Eye (tissue), 1 donor: ENCODE results near the gene PPP1CC.
"Not testable (repeated sequence)": the region's sequence is repeated elsewhere in the genome, so short reads cannot be mapped to it uniquely, and the experiment has no call there.

Experiments
- DNase-seq: peaks from one replicate; pipeline ENCODE4 v3.0.0-alpha.2; 2015

The PPP1CC gene

DNA sequence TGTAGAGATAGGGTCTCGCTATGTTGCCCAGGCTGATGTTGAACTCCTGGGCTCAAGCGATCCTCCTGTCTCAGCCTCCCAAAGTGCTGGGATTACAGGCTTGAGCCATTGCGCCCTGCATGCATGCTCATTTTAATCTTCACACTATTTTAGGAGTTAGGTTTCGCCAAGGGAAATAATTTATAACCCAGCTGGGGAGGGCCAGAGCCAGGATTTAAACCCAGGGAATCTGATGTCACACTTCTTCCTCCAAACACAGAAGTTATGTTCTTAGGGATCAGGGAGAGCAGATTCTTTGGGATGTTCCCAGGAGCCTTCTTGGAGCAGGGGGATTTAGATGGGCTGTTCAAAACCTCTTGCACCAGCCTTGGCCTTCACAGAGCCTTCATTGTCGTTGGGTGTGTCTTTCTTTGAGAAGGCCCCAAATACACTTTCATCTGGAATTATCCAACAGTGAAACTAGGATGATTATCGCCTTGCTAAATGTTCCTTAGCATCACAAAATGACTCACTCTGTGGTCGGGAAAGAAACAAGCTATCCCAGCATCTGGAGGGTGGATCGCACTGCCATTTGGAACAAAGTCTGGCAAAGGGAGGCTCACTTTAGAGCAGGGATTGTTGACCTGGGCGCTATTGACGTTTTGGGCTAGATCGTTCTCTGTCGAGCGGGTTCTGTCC lies 8.2 kb upstream of the PPP1CC start:
- DNase-seq = no peak

GRCh38 chr12:110746550-110746949 lies 3.9 kb upstream of the PPP1CC start:
- DNase-seq = no peak

DNA sequence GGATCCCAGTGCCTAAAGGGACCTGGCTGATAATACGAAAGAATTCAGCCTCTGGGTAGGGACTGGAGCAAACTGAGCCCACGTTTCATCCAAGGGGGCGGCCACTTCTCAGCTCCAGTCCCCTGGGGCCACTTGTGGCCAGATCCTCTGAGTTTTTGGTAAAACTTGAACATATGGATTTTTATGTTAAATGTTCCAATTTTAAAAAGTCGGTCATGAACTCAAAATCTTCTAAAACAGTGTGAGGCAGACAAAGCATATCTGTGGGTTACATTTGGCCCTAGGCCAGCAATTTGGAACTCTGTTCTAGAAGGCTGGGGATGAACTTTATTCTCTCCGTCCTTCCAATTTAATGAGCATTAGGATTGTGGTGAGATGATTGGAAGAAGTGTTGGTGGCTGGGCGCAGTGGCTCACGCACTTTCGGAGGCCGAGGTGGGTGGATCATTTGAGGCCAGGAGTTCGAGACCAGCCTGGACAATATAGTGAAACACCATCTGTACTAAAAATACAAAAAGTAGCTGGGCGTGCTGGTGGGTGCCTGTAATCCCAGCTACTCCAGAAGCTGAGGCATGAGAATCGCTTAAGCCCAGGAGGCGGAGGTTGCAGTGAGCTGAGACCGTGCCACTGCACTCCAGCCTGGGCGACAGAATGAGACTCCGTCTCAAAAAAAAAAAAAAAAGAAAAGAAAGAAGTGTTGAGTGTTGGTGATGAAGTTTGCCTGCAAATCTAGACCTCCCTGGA lies 3.0 kb upstream of the PPP1CC start:
- DNase-seq = peak; percentile 45

GRCh38 chr12:110744601-110745264 lies 2.0 kb upstream of the PPP1CC start:
- DNase-seq = peak; percentile 13

DNA sequence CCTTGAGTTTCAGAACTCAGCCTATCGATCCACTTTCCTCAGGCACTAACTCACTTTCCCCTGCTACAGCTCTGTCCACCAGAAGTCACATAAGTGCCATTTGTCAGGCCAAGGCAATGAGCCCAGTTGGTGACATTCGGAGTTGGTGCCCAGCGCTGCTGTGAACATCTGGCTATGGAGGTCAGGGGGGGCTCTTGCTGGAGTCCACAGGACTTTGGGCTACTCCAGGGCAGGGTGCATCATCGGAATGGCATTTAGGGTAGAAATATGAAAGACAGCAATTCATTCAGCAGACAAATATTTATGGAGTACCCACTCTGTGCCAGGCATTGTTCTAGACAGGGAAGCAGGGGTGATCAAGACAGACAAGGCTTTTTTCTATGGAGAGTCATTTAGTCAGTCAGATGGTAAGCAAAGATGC lies 1.5 kb upstream of the PPP1CC start:
- DNase-seq = no peak

DNA sequence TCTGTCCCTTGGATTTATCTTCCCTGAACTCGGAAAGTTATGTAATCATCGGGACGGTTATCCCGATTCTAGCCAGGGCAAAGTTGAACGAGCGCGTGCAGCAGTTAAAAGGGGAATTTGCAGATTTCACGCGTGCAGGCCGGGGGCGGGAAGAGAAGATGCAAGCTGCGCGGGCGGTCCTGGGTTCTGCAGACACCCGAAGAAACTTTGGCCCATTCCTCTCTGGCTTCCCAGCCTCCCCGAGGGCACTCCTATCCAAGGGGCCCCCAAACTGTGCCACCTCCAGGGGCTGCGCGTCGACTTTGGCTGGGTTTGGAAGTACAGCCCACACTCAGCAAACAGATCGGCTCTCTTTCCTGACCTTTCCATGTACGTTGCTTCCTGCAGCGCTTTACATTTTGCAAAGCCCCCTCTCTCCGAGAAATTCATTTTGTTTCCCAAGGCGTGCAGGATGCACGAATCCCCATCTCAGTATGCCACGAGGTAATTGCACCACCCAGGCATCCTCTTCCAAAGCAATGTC lies 941 bp upstream of the PPP1CC start:
- peak; percentile 79 for DNase-seq

- DNase-seq = no peak
These were observed 484 bp downstream of the PPP1CC start for GRCh38 chr12:110742096-110742717.

DNA sequence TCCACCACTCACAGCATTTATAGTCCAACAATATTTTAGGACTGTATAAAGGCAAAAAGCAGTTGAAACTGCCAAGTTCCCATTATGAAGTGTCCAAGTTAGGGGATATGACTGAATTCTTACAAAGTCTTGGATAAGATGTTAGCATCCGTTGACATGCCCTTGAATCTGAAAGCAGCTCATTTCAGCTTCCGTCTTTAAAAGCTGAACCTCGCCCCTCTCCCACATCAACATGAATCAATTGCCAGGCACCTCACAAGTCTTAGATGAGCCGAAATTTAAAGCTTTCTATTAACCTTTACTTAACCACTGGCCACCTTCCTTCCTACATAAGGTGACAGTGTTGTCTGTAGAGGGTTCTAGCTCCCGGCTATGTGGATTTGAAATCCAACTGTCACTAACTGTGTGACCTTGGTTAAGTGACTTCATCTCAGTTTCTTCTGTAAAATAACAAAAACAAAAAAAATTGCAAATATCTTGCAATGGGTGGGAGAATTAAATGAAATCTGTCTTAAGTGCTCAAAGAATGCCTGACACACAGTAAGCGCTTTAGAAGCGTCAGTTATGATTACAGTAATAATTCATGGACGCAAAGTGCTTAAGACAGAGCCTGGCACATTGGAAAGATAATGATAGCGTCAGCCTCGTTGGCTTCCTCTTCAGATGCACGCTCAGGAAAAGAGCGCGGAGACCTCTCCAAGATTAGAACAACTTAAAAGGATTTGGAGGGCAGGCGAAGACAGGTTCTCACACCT lies 1.2 kb downstream of the PPP1CC start:
- peak; percentile 66 for DNase-seq

GRCh38 chr12:110739894-110740293 lies 2.8 kb downstream of the PPP1CC start:
- no peak for DNase-seq

- no peak for DNase-seq
These were observed 3.2 kb downstream of the PPP1CC start for GRCh38 chr12:110739488-110739887.

DNA sequence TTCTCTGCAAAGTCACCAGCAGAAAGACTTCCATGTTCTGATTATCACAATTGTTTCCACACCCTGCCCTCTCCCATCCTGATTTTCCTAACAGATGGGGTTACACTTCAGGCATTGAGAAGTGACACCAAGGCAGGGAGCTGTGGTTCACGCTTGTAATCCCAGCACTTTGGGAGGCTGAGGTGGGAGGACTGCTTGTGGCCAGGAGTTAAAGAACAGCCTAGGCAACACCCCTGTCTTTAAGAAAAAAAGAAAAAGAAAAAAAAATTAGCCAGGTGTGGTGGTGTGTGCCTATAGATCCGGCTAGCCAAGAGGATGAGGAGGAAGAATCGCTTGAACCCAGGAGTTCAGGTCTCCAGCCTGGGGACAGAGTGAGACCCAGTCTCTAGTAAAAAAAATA lies 5.2 kb downstream of the PPP1CC start:
- no peak for DNase-seq

- DNase-seq = not testable (repeated sequence)
These were observed 5.7 kb downstream of the PPP1CC start for GRCh38 chr12:110737016-110737415.

DNA sequence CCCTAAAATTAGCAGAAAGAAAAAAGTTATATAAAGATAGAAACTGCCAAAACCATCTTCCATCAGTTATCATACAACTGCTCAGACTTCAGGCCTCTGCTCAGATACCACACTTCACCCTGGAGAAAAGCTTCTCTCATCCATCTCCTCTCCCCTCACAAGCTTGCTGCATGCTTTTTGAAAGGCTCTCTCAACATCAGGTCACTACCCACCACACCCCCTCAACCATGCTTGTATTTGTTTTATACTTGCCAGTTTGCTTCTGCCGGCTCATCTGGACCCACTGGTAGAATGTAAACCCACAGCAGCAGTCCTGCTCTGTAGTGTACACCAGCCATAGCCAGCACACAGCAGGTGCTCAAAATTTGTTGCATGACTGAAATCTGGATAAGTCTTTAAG lies 8.8 kb downstream of the PPP1CC start:
- no peak for DNase-seq

DNA sequence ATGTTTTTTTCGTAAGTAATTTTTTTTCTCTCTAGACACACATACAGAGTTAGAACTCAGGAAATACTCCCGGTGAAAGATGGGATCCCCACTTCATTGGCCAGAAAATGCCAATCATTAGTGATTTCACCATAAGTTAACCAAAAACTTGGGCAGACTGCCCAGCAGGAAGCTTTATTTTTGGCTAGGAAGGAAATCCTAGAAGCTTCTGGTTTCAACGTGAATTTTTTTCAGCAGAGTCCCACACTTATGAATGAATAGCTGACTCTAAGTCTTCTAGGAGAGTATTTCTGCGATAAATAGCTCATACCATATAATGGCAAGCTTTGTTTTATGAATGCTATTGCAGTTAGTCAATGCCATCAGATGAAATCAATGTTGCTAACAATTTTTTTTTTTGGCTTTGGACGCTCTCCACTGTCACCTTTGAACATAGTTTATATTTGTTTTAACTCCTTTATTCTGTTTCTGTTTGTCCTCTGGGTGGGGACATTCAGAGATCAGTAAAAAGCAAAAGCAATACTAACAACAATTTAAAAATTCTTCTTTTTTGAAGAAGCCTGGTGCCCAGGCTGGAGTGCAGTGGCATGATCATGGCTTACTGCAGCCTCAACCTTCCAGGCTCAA lies 9.5 kb downstream of the PPP1CC start:
- DNase-seq = no peak

GRCh38 chr12:110732572-110732971 lies 10.1 kb downstream of the PPP1CC start:
- DNase-seq = no peak

DNA sequence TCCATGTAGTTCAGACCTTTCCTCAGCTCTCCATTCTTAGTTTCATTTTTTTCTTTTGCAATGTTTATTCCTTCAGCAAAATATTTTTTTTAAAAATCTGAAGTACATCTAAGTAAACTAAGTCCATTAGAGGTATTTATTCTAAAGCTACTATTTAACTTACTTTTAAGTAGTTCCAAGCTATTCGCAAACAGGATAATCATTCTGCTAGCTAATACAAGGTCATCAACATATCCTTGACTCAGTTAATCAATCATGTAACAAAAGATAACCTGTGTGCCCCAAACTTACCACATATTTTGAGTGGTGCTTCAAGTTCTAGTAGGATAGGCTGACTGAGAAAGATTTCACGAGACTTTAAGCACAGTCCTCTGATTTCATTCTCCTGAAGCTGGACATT lies 11.2 kb downstream of the PPP1CC start:
- no peak for DNase-seq

DNA sequence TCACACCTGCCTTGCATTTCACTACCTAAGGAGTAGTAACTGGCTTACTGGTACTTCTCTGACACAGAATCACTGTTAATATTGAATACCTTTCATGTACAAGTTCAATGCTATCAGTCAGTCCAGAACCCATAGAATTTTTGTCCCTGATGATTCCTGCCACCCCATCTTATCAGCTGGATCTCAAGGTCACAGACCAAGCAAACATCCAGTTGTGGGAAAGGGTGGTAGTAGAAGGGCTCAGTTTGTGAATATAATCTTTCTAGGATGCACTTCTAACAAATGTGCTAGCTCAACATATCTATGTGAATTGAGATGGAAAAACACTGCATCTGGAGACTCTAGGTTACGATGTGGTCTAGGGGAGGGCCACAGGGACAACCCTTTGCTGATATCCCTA lies 14.1 kb downstream of the PPP1CC start:
- DNase-seq = no peak

DNA sequence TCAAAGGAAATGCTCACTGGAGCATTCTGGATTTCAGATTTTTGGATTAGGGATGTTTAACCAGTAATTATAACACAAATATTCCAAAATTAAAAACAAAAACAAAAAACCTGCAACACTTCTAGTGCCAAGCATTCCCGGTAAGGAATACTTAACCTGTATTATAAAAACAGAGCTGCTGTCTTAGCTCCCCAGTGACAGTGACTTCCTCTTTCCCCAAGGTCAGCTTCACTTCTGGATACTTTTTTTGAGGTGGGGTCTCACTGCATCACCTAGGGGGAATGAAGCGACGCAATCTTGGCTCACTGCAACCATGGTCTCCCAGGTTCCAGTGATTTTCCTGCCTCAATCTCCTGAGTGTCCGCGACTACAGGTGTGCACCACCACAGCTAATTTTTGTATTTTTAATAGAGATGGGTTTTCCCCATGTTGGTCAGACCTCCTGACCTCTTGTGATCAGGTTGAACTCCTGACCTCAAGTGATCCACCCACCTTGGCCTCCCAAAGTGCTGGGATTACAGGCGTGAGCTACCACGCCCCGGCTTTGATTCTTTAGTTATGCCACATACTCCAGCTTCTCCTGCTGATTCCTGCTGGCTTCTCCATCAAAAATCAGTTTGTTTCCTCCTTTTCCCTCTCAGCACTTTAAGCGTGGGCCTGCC lies 15.9 kb downstream of the PPP1CC start:
- DNase-seq = no peak

DNA sequence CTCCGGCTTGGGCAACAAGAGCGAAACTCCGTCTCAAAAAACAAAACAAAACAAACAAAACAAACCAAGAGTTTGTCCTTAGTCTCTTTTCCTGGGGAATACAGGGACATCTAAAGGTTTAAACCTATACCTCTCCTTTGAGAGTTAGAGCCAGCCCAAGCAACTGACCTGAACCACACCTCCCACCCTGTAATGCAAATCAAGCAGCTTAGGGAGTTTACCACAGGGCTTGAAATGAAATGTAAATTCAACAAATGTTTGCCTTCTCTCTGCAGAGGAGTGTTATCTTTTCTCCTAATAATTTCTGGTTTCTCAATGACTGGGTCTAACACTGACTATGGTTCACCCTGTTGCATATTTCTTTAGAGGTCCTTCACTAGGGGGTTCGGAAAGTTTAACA lies 16.7 kb downstream of the PPP1CC start:
- DNase-seq = no peak

GRCh38 chr12:110725267-110725666 lies 17.4 kb downstream of the PPP1CC start:
- no peak for DNase-seq

DNA sequence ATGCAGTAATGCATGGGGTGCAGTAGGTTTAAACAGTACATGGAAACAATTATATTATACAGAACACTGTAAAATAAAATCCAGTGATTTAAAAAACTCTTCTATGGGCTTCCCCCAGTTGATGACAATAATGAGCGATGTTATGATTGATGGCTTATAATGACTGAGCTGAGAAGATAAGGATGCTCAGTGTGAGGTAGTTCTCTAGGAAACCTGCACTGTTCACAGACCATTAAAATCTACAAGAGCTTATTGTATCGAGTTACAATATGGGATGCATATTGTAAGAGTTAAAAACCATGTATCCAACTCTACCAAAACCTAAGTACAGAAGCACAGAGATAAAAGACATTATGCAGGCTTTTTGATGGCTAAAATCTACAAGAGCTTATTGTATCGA lies 19.8 kb downstream of the PPP1CC start:
- not testable (repeated sequence) for DNase-seq

- DNase-seq = no peak
These were observed 21.1 kb downstream of the PPP1CC start for GRCh38 chr12:110721570-110721969.
